ENCODE results near the gene MCF2L. TPM values are rescaled to one million over a fixed set of nuclear protein-coding genes. Genes with fewer than 3 reads are reported as not detected.

The MCF2L gene
- total RNA-seq, 1 donor from 2014 or later, result 41.2 TPM

DNA sequence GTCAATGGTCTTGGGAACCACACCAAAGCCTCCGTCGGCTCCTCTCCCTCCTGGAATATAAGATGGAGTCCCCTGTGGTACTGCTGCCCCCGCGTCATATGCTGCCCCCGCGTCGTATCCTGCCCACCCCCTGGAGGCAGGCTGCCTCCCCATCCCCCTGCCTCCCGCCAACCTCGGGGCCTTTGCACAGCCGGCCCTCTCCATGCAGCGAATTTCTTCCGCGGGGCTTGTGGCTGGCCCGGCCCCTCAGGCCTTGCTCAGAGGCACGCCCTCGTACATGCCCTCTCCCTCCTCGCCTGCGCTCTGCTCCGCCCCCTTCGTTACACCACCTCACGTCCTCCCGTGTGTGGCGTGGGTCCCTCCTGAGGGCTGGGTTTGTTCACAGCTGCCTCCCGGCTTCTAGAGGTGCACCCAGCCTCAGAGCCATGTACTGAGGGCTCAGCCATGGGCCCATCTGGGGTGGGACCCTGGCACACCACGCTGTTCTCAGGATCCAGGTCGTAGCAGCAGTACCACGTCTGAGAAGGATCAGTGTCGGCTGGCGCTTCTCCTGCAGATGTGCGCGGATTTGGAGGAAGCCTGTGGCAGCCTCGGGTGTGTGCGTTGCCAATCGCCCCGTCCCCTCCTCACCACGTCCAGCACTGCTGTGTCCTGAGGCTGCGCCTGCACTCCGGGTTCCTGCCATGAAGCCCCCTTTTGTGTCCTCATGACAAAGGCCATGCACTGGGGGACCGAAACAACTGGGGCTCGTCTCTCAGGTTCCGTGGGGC is 47.7 kb downstream of the MCF2L start:
- H3K36me3 ChIP-seq, result peaks cover 40% of the 10 kb centered on the region
- intact Hi-C loops (cut with micrococcal nuclease), result no loop called here
- DNase-seq, result no peak
- peaks cover 23% of the 10 kb centered on the region for H3K4me1 ChIP-seq
- H3K9me3 ChIP-seq (replicated peaks), result no peaks in the 10 kb centered on the region
- no peak overlapping the region for H3K4me3 ChIP-seq
- no peak for TF ChIP-seq CTCF (IDR thresholded peaks at IDR 0.05; ENCODE audit: borderline replicate concordance)
- no peak overlapping the region for H3K27ac ChIP-seq (replicated peaks)
- H3K27me3 ChIP-seq (ENCODE audit: low read depth), result no peaks in the 10 kb centered on the region

DNA sequence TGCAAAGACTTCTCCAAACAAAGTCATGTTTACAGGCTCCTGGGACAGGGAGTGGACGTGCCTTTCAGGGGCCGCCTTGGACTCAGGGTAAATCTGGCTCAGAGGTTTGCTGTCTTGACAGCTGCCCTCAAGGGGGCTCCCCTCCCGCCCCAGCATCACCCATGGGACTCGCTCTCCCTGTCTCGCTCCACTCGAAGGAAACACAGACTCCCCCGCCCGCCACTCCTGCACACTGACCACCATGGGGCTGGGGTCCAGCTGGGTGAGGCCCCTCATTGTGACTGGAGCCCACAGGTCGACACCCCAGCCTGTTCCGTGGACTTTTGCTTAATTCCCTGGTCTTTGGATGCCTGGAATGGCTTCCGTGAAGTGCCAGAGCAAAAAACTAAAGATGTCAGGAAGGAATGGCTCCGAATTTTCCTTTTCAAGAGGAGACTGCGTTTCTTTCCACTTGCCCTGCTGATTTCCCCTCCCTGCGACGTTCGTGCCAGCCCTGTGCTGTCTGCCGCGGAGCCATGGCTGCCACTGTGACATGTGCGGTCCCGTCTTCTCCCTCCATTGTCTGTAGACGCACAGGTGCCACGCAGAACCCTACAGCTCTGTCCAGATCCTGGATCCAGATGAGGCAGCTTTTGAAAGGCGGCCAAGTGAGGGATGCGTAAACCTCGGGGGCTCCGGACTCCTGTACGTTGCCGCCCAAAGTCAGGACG is 48.6 kb downstream of the MCF2L start:
- no peak for TF ChIP-seq CTCF (IDR thresholded peaks at IDR 0.05; ENCODE audit: borderline replicate concordance)
- H3K27me3 ChIP-seq (ENCODE audit: low read depth), result no peaks in the 10 kb centered on the region
- no peak for DNase-seq
- intact Hi-C loops (cut with micrococcal nuclease), result no loop called here
- peaks cover 42% of the 10 kb centered on the region for H3K36me3 ChIP-seq
- H3K4me1 ChIP-seq, result peaks cover 33% of the 10 kb centered on the region
- no peak overlapping the region for H3K4me3 ChIP-seq
- no peak overlapping the region for H3K27ac ChIP-seq (replicated peaks)
- H3K9me3 ChIP-seq (replicated peaks), result no peaks in the 10 kb centered on the region

DNA sequence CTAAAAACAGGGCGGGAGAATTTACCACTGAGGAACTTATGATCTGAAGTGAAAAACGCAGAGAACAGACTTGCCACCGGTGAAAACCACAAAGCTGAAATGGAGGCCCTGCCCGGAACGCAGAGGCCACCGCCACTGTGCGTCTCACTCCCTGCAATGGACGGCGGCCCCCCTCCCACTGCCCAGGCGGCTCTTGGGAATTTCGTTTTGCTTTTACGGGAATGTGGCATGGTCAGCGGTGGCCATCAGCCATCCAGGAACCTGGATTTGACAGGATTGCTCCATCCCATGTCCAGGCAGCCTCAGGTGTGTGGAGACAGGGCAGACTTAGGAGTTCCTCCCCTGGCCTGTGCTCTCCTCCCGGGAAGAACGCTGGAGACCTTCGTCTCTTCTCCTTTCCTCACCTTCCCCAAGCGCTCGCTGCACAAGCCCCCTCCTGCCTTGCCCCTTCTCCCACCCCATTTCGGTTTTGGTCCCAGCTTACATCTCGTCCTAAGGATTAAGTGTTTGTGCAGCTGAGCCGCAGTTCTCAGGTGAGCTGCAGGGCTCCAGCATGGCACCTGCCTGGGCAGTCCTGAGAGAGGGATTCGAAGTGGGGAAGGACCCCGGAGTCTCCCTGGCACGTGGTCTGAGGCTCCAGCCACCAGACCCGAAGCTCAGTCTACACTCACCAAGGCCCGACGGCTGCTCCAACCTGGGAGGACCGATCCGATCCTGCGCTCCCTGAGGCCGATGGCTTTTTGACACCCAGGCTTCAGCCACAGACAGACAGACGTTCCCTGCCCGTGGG is 49.9 kb downstream of the MCF2L start:
- DNase-seq, result no peak
- intact Hi-C loops (cut with micrococcal nuclease), result no loop called here

DNA sequence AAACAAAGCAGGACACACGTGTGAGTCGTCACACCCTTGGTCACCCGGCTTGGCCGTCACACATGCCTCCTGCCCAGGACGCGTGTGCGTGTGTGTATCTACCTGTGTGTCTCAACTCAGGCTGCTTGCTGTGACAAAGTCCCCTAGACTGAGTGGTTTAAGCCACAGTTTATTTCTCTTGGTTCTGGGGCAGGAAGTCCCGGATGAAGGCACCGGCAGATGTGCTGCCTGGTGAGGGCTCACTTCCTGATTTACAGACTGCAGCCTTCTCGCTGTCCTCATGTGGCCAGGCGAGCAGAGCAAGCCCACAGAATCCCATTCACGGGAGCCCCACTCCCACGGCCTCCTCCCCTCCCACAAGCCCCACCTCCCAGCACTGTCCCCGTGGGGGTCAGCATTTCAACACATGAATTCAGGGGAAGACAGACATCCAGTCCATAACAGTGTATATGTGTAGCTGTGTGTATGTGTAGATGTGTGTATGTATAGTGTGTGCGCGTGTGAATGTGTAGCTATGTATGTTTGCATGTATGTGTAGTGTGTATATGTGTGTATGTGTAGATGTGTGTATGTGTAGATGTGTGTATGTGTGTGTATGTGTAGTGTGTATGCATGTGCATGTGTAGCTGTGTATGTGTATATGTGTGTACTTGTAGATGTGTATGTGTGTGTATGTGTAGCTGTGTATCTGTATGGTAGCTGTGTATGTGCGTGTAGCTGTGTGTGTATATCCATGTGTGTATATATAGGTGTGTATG is 51.5 kb downstream of the MCF2L start:
- no peak overlapping the region for H3K27ac ChIP-seq (replicated peaks)
- H3K4me3 ChIP-seq, result no peak overlapping the region
- no peak for DNase-seq
- intact Hi-C loops (cut with micrococcal nuclease), result loop anchor here (10.0 kb wide), 1 partner anchor 76 kb away; no protein-coding TSS in a partner anchor
- H3K27me3 ChIP-seq (ENCODE audit: low read depth), result no peaks in the 10 kb centered on the region
- no peaks in the 10 kb centered on the region for H3K9me3 ChIP-seq (replicated peaks)
- no peak for TF ChIP-seq CTCF (IDR thresholded peaks at IDR 0.05; ENCODE audit: borderline replicate concordance)
- peaks cover 37% of the 10 kb centered on the region for H3K4me1 ChIP-seq
- peaks cover 40% of the 10 kb centered on the region for H3K36me3 ChIP-seq

More for the DNA sequence above, 49.9 kb downstream of the MCF2L start:
- H3K4me3 ChIP-seq, result no peak overlapping the region
- H3K27ac ChIP-seq (replicated peaks), result no peak overlapping the region
- H3K4me1 ChIP-seq, result peaks cover 37% of the 10 kb centered on the region
- H3K27me3 ChIP-seq (ENCODE audit: low read depth), result no peaks in the 10 kb centered on the region
- no peaks in the 10 kb centered on the region for H3K9me3 ChIP-seq (replicated peaks)
- TF ChIP-seq CTCF (IDR thresholded peaks at IDR 0.05; ENCODE audit: borderline replicate concordance), result no peak
- peaks cover 42% of the 10 kb centered on the region for H3K36me3 ChIP-seq

DNA sequence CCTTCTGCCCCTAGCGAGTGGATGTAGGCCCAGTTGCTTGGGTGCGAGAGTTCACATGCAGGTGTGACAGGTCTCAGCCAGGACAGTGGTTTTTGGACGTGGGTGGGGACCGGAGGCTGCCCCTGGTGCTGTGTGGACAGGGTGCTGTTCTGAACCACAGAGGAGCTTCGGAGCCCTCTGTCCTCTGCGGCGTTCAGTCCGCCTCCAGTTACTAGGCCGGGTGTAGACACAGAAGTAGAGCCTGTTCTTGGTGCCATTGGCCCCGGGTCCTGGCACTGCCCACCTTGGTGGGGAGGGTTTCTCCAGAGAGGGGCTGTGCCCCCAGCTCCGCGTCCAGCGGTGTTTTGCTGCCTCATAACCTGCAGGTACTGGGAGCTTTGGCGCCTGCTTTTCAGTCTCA is 52.4 kb downstream of the MCF2L start:
- H3K9me3 ChIP-seq (replicated peaks), result no peaks in the 10 kb centered on the region
- intact Hi-C loops (cut with micrococcal nuclease), result loop anchor here (10.0 kb wide), 1 partner anchor 77 kb away; no protein-coding TSS in a partner anchor
- peaks cover 31% of the 10 kb centered on the region for H3K36me3 ChIP-seq
- H3K4me1 ChIP-seq, result peaks cover 37% of the 10 kb centered on the region
- H3K4me3 ChIP-seq, result no peak overlapping the region
- no peaks in the 10 kb centered on the region for H3K27me3 ChIP-seq (ENCODE audit: low read depth)
- no peak for TF ChIP-seq CTCF (IDR thresholded peaks at IDR 0.05; ENCODE audit: borderline replicate concordance)
- H3K27ac ChIP-seq (replicated peaks), result peak overlapping the region; percentile 76
- no peak for DNase-seq
